Spleen (tissue), 7 donors: Measurements from ENCODE around the gene TCEA2.

Source experiments
- POLR2A ChIP-seq, 3 donors: fragments of 450-650 bp; IDR thresholded peaks; one replicate each; pipeline ENCODE4 v1.5.1; 2017; ENCODE audit warnings: antibody characterized with exemption in 3 of 3, mild to moderate bottlenecking in 1 of 3
- TF ChIP-seq, protein P1 (sequence below), 11 experiments: fragments of 200-600 bp in 7 of 11; fragments of 450-650 bp in 4 of 11; sonication (generic) in 4 of 11; IDR thresholded peaks in 8 of 11; conservative IDR thresholded peaks in 3 of 11; 1 replicate in 7 of 11; 2 replicates in 4 of 11; pipeline versions ENCODE4 v1.4.0 to v1.8.0; 2016 to 2021; ENCODE audit warnings: antibody characterized with exemption in 11 of 11, inconsistent platforms in 4 of 11, mild to moderate bottlenecking in 1 of 11
- donor health status: DM: no; HTN: no; CAD: no; lungs with moderate emphysema.
- donor health status: DM: no; HTN: no; CAD: no.
- donor health status: DM: no; HTN: no; CAD: no.

- no peak for TF ChIP-seq POLR2A (IDR thresholded peaks at IDR 0.05)
- TF ChIP-seq, protein P1, sequence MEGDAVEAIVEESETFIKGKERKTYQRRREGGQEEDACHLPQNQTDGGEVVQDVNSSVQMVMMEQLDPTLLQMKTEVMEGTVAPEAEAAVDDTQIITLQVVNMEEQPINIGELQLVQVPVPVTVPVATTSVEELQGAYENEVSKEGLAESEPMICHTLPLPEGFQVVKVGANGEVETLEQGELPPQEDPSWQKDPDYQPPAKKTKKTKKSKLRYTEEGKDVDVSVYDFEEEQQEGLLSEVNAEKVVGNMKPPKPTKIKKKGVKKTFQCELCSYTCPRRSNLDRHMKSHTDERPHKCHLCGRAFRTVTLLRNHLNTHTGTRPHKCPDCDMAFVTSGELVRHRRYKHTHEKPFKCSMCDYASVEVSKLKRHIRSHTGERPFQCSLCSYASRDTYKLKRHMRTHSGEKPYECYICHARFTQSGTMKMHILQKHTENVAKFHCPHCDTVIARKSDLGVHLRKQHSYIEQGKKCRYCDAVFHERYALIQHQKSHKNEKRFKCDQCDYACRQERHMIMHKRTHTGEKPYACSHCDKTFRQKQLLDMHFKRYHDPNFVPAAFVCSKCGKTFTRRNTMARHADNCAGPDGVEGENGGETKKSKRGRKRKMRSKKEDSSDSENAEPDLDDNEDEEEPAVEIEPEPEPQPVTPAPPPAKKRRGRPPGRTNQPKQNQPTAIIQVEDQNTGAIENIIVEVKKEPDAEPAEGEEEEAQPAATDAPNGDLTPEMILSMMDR (IDR thresholded peaks at IDR 0.05 in 8 of 11, conservative IDR thresholded peaks at IDR 0.05 in 3 of 11) = no peak
Observed at GRCh38 chr20:64114356-64114971, 51.5 kb downstream of the TCEA2 start.
